Measurements from ENCODE around the gene NOL4. TPM values are rescaled to one million over a fixed set of nuclear protein-coding genes. Genes with fewer than 3 reads are reported as not detected.

NOL4 gene
- total and polyA plus RNA-seq, 10 of the 15 experiments (the other 5 are each of a cell fraction or from before 2014, with no cell fraction given), result 1.3 to 10.0 (median 6.3) TPM

GRCh38 chr18:34222307-34223163 is 2.2 kb downstream of the NOL4 start (continued):
- TF ChIP-seq PBX3 (IDR thresholded peaks at IDR 0.05; ENCODE audit: insufficient replicate concordance, low read depth, low read length) (no peak), REST (IDR thresholded peaks at IDR 0.05; ENCODE audit: low read depth, low read length) (no peak), HCFC1 (IDR thresholded peaks at IDR 0.05; ENCODE audit: low read length) (no peak), SIX5 (IDR thresholded peaks at IDR 0.05; ENCODE audit: low read depth, low read length, severe bottlenecking) (no peak), BCL11A (IDR thresholded peaks at IDR 0.05; ENCODE audit: low read depth, low read length) (no peak), ZZZ3 (IDR thresholded peaks at IDR 0.05; ENCODE audit: control insufficient read depth, insufficient read length, low read depth) (no peak), NR2F1 (conservative IDR thresholded peaks at IDR 0.05) (0 out of 2 replicates have a peak, but pooled peaks have one; percentile 8), FOS (IDR thresholded peaks at IDR 0.05; ENCODE audit: borderline replicate concordance, extremely low read depth, insufficient read length) (no peak), ASH2L (IDR thresholded peaks at IDR 0.05; ENCODE audit: borderline replicate concordance, low read depth) (no peak), SIN3A (IDR thresholded peaks at IDR 0.05; ENCODE audit: low read depth, low read length) (no peak), IKZF2 (IDR thresholded peaks at IDR 0.05) (0 out of 4 replicates have a peak, but pooled peaks of 1 of the 2 experiments have one; percentile 15), NFYB (IDR thresholded peaks at IDR 0.05; ENCODE audit: insufficient read depth, low read depth, low read length) (no peak), EED (IDR thresholded peaks at IDR 0.05; ENCODE audit: low read depth) (peak; percentile 5; the same call in 1 of the 2 replicates), RAD21 (IDR thresholded peaks at IDR 0.05; ENCODE audit: insufficient read depth, low read depth, low read length) (no peak), CTCF (IDR thresholded peaks at IDR 0.05 in 2 of 3, conservative IDR thresholded peaks at IDR 0.05 in 1 of 3; ENCODE audit: control insufficient read depth in 2 of 3, extremely low read depth in 1 of 3, insufficient read depth in 1 of 3, low read depth in 3 of 3, low read length in 3 of 3) (no peak), BHLHE40 (IDR thresholded peaks at IDR 0.05; ENCODE audit: borderline replicate concordance in 1 of 2, low read depth in 2 of 2, low read length in 1 of 2) (peak; percentile 11 to 37; a peak in 1 of 4 replicates), ATF7 (IDR thresholded peaks at IDR 0.05; ENCODE audit: low read depth) (no peak), ZSCAN29 (IDR thresholded peaks at IDR 0.05) (no peak), MEF2A (IDR thresholded peaks at IDR 0.05; ENCODE audit: insufficient read depth, low read depth, low read length) (no peak), MLLT1 (IDR thresholded peaks at IDR 0.05) (peak; percentile 96), CEBPB (IDR thresholded peaks at IDR 0.05; ENCODE audit: borderline replicate concordance in 1 of 2, low read depth in 2 of 2, low read length in 2 of 2) (no peak)
